GM21526 (cell line): ENCODE results near the gene S100A8.

Source experiments
- ATAC-seq: cut with Tn5 transposase; IDR thresholded peaks from one replicate; pipeline ENCODE4 v1.9.1; 2021; ENCODE audit warnings: moderate library complexity; ENCODE audit not compliant: unreplicated experiment, low FRiP score

Gene S100A8

GRCh38 chr1:153393926-153394325 lies 3.1 kb upstream of the S100A8 start:
- no peak for ATAC-seq

GRCh38 chr1:153392822-153393221 lies 1.9 kb upstream of the S100A8 start:
- no peak for ATAC-seq

- ATAC-seq = no peak
These were observed 1.4 kb upstream of the S100A8 start for GRCh38 chr1:153392258-153392657.

GRCh38 chr1:153389973-153390879 lies 647 bp downstream of the S100A8 start:
- no peak for ATAC-seq

GRCh38 chr1:153389401-153389800 lies 1.5 kb downstream of the S100A8 start:
- no peak for ATAC-seq

- ATAC-seq = no peak
These were observed 3.1 kb downstream of the S100A8 start for GRCh38 chr1:153387785-153388184.

GRCh38 chr1:153387001-153387400 lies 3.9 kb downstream of the S100A8 start:
- ATAC-seq = no peak

- no peak for ATAC-seq
These were observed 4.4 kb downstream of the S100A8 start for GRCh38 chr1:153386500-153386901.

GRCh38 chr1:153384958-153385580 lies 5.8 kb downstream of the S100A8 start:
- no peak for ATAC-seq

- ATAC-seq = no peak
These were observed 10.2 kb downstream of the S100A8 start for GRCh38 chr1:153380711-153381110.

- ATAC-seq = no peak
These were observed 11.3 kb downstream of the S100A8 start for GRCh38 chr1:153379591-153379990.

- no peak for ATAC-seq
These were observed 15.4 kb downstream of the S100A8 start, which contains the start of gene S100A12 for GRCh38 chr1:153375511-153375910. Gene S100A12 (minus strand): TSS chr1:153375621. CDS start chr1:153374592, 1,029 bp downstream.

GRCh38 chr1:153374071-153374470 lies 16.8 kb downstream of the S100A8 start:
- no peak for ATAC-seq

- no peak for ATAC-seq
These were observed 18.3 kb downstream of the S100A8 start for GRCh38 chr1:153372571-153372970.

- no peak for ATAC-seq
These were observed 19.6 kb downstream of the S100A8 start for GRCh38 chr1:153371231-153371630.

- no peak for ATAC-seq
These were observed 20.7 kb downstream of the S100A8 start for GRCh38 chr1:153370146-153370545.

GRCh38 chr1:153368495-153368894 lies 22.4 kb downstream of the S100A8 start:
- ATAC-seq = no peak

GRCh38 chr1:153367090-153367489 lies 23.8 kb downstream of the S100A8 start:
- ATAC-seq = no peak

- ATAC-seq = no peak
These were observed 24.6 kb downstream of the S100A8 start for GRCh38 chr1:153366261-153366660.

GRCh38 chr1:153365696-153366095 lies 25.2 kb downstream of the S100A8 start:
- ATAC-seq = no peak

- ATAC-seq = no peak
These were observed 25.9 kb downstream of the S100A8 start for GRCh38 chr1:153364766-153365666.
